Activated naive CD4-positive, alpha-beta T cell treated with anti-CD3 and anti-CD28 coated beads, Interleukin-2, amount 50 U/mL, for 24 hours (primary cell): ENCODE results near the gene SLC1A6.
A peak's percentile ranks its signal among the peaks of the same experiment; 100 is the strongest.

Source experiments
- H3K27ac Mint-ChIP-seq: one replicate; pipeline ENCODE4 v1.8.0; 2021; ENCODE audit warnings: mild to moderate bottlenecking, mixed read lengths
- H3K27me3 Mint-ChIP-seq: one replicate; pipeline ENCODE4 v1.8.0; 2021; ENCODE audit warnings: mixed read lengths
- H3K36me3 Mint-ChIP-seq: one replicate; pipeline ENCODE4 v1.8.0; 2021; ENCODE audit warnings: mixed read lengths
- H3K4me1 Mint-ChIP-seq: one replicate; pipeline ENCODE4 v1.8.0; 2021; ENCODE audit warnings: mixed read lengths
- H3K4me3 Mint-ChIP-seq: one replicate; pipeline ENCODE4 v1.8.0; 2021; ENCODE audit warnings: mild to moderate bottlenecking, mixed read lengths
- H3K9me3 Mint-ChIP-seq: one replicate; pipeline ENCODE4 v1.8.0; 2021; ENCODE audit warnings: mixed read lengths

The SLC1A6 gene

GRCh38 chr19:14933506-14933905 lies 46.2 kb downstream of the SLC1A6 start:
- Mint-ChIP-seq H3K4me3 (no peak overlapping the region), H3K4me1 (no peaks in the 10 kb centered on the region), H3K36me3 (no peaks in the 10 kb centered on the region), H3K27me3 (peaks cover 20% of the 10 kb centered on the region), H3K9me3 (peaks cover 6% of the 10 kb centered on the region), H3K27ac (no peak overlapping the region)

- Mint-ChIP-seq H3K27ac (no peak overlapping the region), H3K4me3 (no peak overlapping the region), H3K27me3 (peaks cover 19% of the 10 kb centered on the region), H3K4me1 (no peaks in the 10 kb centered on the region), H3K36me3 (no peaks in the 10 kb centered on the region), H3K9me3 (peaks cover 16% of the 10 kb centered on the region)
These were observed 62.8 kb downstream of the SLC1A6 start for GRCh38 chr19:14916848-14917247.

- Mint-ChIP-seq H3K9me3 (peaks cover 16% of the 10 kb centered on the region), H3K4me1 (no peaks in the 10 kb centered on the region), H3K27me3 (peaks cover 19% of the 10 kb centered on the region)
These were observed 64.5 kb downstream of the SLC1A6 start for GRCh38 chr19:14915116-14915515.

GRCh38 chr19:14906711-14907110 lies 73.0 kb downstream of the SLC1A6 start:
- Mint-ChIP-seq H3K4me1 (no peaks in the 10 kb centered on the region), H3K27me3 (peaks cover 15% of the 10 kb centered on the region), H3K27ac (no peak overlapping the region), H3K9me3 (no peaks in the 10 kb centered on the region), H3K4me3 (no peak overlapping the region), H3K36me3 (no peaks in the 10 kb centered on the region)

More at GRCh38 chr19:14915116-14915515, 64.5 kb downstream of the SLC1A6 start:
- H3K27ac Mint-ChIP-seq, result peak overlapping the region; percentile 42
- H3K4me3 Mint-ChIP-seq, result no peak overlapping the region
- no peaks in the 10 kb centered on the region for H3K36me3 Mint-ChIP-seq

- Mint-ChIP-seq H3K9me3 (no peaks in the 10 kb centered on the region), H3K4me1 (no peaks in the 10 kb centered on the region), H3K27me3 (peaks cover 25% of the 10 kb centered on the region), H3K36me3 (no peaks in the 10 kb centered on the region), H3K27ac (no peak overlapping the region), H3K4me3 (no peak overlapping the region)
These were observed 77.9 kb downstream of the SLC1A6 start for GRCh38 chr19:14901675-14902260.
